NB4 (cell line): ENCODE data around the gene MRPL12.

ENCODE experiments used
- CTCF ChIP-seq: IDR thresholded peaks from one replicate; pipeline ENCODE4 v1.5.1; 2012; ENCODE audit warnings: low read depth, low read length
- MAX ChIP-seq: IDR thresholded peaks from 2 replicates; pipeline ENCODE4 v1.6.1; 2011; ENCODE audit warnings: low read depth, low read length
- POLR2A ChIP-seq: IDR thresholded peaks from 2 replicates; pipeline ENCODE4 v1.6.1; 2011; ENCODE audit warnings: mild to moderate bottlenecking; ENCODE audit not compliant: insufficient read length; ENCODE audit errors: extremely low read depth

- TF ChIP-seq POLR2A: peak; percentile 39
- TF ChIP-seq MAX: no peak
- TF ChIP-seq CTCF: no peak
Measured at GRCh38 chr17:81683584-81684441, 19.4 kb upstream of the MRPL12 start, which contains the start of the genes ARL16 and HGS.
